ENCODE data around the gene PLCL1.
A peak's percentile ranks its signal among the peaks of the same experiment; 100 is the strongest.

Gene PLCL1

GRCh38 chr2:198116756-198117155, 312.4 kb downstream of the PLCL1 start:
- DNase-seq (ENCODE audit: low spot score) = no peak

- DNase-seq (ENCODE audit: low spot score) = no peak
Measured at GRCh38 chr2:198117406-198118041, 313.1 kb downstream of the PLCL1 start.

- DNase-seq (ENCODE audit: low spot score) = peak; percentile 60
Measured at GRCh38 chr2:198127627-198128026, 323.2 kb downstream of the PLCL1 start.

GRCh38 chr2:198129609-198130008, 325.2 kb downstream of the PLCL1 start:
- DNase-seq (ENCODE audit: low spot score) = no peak

GRCh38 chr2:198134293-198134955, 330.0 kb downstream of the PLCL1 start:
- DNase-seq (ENCODE audit: low spot score) = no peak

- DNase-seq (ENCODE audit: low spot score) = no peak
Measured at GRCh38 chr2:198135481-198135934, 331.1 kb downstream of the PLCL1 start.

GRCh38 chr2:198136142-198136541, 331.7 kb downstream of the PLCL1 start:
- no peak for DNase-seq (ENCODE audit: low spot score)

GRCh38 chr2:198137733-198138132, 333.3 kb downstream of the PLCL1 start:
- peak; percentile 22 for DNase-seq (ENCODE audit: low spot score)

- no peak for DNase-seq (ENCODE audit: low spot score)
Measured at GRCh38 chr2:198141726-198142125, 337.3 kb downstream of the PLCL1 start.

- DNase-seq (ENCODE audit: low spot score) = no peak
Measured at GRCh38 chr2:198143156-198143555, 338.8 kb downstream of the PLCL1 start.

GRCh38 chr2:198143793-198144192, 339.4 kb downstream of the PLCL1 start:
- no peak for DNase-seq (ENCODE audit: low spot score)

GRCh38 chr2:198144660-198145059, 340.3 kb downstream of the PLCL1 start:
- DNase-seq (ENCODE audit: low spot score) = no peak

GRCh38 chr2:198146346-198146940, 342.1 kb downstream of the PLCL1 start:
- no peak for DNase-seq (ENCODE audit: low spot score)

GRCh38 chr2:198157314-198157713, 352.9 kb downstream of the PLCL1 start:
- DNase-seq (ENCODE audit: low spot score) = no peak

- DNase-seq (ENCODE audit: low spot score) = no peak
Measured at GRCh38 chr2:198161151-198161550, 356.8 kb downstream of the PLCL1 start.

- DNase-seq (ENCODE audit: low spot score) = no peak
Measured at GRCh38 chr2:198162276-198162675, 357.9 kb downstream of the PLCL1 start.

GRCh38 chr2:198164843-198165242, 360.4 kb downstream of the PLCL1 start:
- no peak for DNase-seq (ENCODE audit: low spot score)

- no peak for DNase-seq (ENCODE audit: low spot score)
Measured at GRCh38 chr2:198165289-198165688, 360.9 kb downstream of the PLCL1 start.

GRCh38 chr2:198167346-198167745, 363.0 kb downstream of the PLCL1 start:
- DNase-seq (ENCODE audit: low spot score) = no peak

- DNase-seq (ENCODE audit: low spot score) = no peak
Measured at GRCh38 chr2:198168651-198169050, 364.3 kb downstream of the PLCL1 start.

GRCh38 chr2:198173242-198173641, 368.8 kb downstream of the PLCL1 start:
- DNase-seq (ENCODE audit: low spot score) = no peak

GRCh38 chr2:198173864-198174263, 369.5 kb downstream of the PLCL1 start:
- no peak for DNase-seq (ENCODE audit: low spot score)

- no peak for DNase-seq (ENCODE audit: low spot score)
Measured at GRCh38 chr2:198175271-198175670, 370.9 kb downstream of the PLCL1 start.

Measured in iPS-NIHi11 (cell line).